RWPE2 (cell line): ENCODE measurements around the gene SORCS1.

Experiments used
- ATAC-seq: fragments of 200-7000 bp; cut with Tn5 transposase; 3 replicates; pipeline ENCODE4 v1.9.1; 2021; ENCODE audit warnings: low read depth
- DNase-seq: peaks from one replicate; pipeline ENCODE4 v3.0.0-alpha.2; 2020; ENCODE audit warnings: low spot score
- H3K27ac ChIP-seq: fragments of 450-650 bp; 2 replicates; pipeline ENCODE4 v1.5.1; 2017; ENCODE audit warnings: mild to moderate bottlenecking; ENCODE audit not compliant: poor library complexity, severe bottlenecking
- H3K27me3 ChIP-seq: fragments of 250-450 bp; sonication (Bioruptor Pico); 2 replicates; pipeline ENCODE4 v1.5.1; 2021; ENCODE audit warnings: mild to moderate bottlenecking, moderate library complexity; ENCODE audit not compliant: insufficient read depth, poor library complexity, severe bottlenecking
- H3K36me3 ChIP-seq: fragments of 250-450 bp; sonication (Bioruptor Pico); 2 replicates; pipeline ENCODE4 v1.5.1; 2020; ENCODE audit warnings: low read depth, mild to moderate bottlenecking, moderate library complexity
- H3K4me1 ChIP-seq: fragments of 250-450 bp; sonication (Bioruptor Pico); 2 replicates; pipeline ENCODE4 v1.5.1; 2021; ENCODE audit warnings: mild to moderate bottlenecking, moderate library complexity; ENCODE audit not compliant: insufficient read depth, poor library complexity, severe bottlenecking
- H3K4me3 ChIP-seq: fragments of 250-450 bp; sonication (Bioruptor Pico); 2 replicates; pipeline ENCODE4 v1.5.1; 2021; ENCODE audit warnings: mild to moderate bottlenecking, moderate library complexity; ENCODE audit not compliant: severe bottlenecking
- H3K9me3 ChIP-seq: fragments of 250-450 bp; sonication (Bioruptor Pico); 2 replicates; pipeline ENCODE4 v1.5.1; 2021; ENCODE audit warnings: mild to moderate bottlenecking, moderate library complexity; ENCODE audit not compliant: severe bottlenecking
- TF ChIP-seq, protein P1 (sequence below): fragments of 450-650 bp; IDR thresholded peaks from one replicate; pipeline ENCODE4 v1.5.1; 2017; ENCODE audit warnings: mild to moderate bottlenecking, moderate library complexity; ENCODE audit not compliant: poor library complexity, severe bottlenecking

SORCS1 gene

DNA sequence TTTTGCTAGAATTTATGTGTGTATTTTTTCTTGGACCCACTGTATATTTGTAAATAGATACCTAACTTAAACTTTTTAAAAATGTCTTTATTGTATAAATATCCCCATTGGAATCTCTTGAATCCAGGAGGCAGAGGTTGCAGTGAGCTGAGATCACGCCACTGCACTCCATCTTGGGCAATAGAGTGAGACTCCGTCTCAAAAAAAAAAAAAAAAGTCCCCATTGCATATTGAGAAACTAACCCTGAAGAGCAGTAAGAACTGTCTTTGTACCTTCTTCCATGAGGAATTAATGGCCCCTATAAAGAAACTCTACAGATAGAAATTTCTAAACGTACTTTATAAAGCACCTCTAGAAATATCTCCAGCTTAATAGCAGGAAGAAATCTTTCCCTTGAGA, 504.0 kb downstream of the SORCS1 start:
- H3K9me3 ChIP-seq: no peaks in the 10 kb centered on the region
- no peaks in the 10 kb centered on the region for H3K27me3 ChIP-seq
- H3K36me3 ChIP-seq: no peaks in the 10 kb centered on the region
- DNase-seq (no peak), ATAC-seq (no peak)
- H3K4me3 ChIP-seq: no peak overlapping the region
- TF ChIP-seq, protein P1, sequence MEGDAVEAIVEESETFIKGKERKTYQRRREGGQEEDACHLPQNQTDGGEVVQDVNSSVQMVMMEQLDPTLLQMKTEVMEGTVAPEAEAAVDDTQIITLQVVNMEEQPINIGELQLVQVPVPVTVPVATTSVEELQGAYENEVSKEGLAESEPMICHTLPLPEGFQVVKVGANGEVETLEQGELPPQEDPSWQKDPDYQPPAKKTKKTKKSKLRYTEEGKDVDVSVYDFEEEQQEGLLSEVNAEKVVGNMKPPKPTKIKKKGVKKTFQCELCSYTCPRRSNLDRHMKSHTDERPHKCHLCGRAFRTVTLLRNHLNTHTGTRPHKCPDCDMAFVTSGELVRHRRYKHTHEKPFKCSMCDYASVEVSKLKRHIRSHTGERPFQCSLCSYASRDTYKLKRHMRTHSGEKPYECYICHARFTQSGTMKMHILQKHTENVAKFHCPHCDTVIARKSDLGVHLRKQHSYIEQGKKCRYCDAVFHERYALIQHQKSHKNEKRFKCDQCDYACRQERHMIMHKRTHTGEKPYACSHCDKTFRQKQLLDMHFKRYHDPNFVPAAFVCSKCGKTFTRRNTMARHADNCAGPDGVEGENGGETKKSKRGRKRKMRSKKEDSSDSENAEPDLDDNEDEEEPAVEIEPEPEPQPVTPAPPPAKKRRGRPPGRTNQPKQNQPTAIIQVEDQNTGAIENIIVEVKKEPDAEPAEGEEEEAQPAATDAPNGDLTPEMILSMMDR: no peak
- no peaks in the 10 kb centered on the region for H3K4me1 ChIP-seq
- H3K27ac ChIP-seq: no peak overlapping the region

DNA sequence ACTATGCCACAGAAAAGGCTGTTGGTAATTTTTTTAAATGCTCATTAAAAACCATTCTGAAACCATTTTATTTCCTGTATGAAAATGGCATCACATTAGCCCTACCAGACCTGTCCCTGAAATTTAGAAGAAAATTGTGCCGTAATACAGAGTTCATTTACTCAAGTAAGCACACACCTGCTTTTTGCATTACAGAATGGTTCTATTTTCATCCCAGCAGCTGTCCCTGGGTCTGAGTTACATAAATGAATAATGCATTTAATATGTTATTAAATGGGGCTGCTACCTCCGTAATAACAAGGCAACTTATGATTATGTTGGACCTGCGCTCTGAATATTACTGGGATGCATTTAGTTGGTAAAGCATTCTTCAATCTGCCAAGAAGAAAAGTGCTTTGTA, 508.9 kb downstream of the SORCS1 start:
- no peaks in the 10 kb centered on the region for H3K9me3 ChIP-seq
- no peaks in the 10 kb centered on the region for H3K27me3 ChIP-seq
- H3K4me1 ChIP-seq: no peaks in the 10 kb centered on the region
- no peaks in the 10 kb centered on the region for H3K36me3 ChIP-seq
- no peak overlapping the region for H3K27ac ChIP-seq
- ATAC-seq (no peak), DNase-seq (no peak)
- TF ChIP-seq, protein P1: no peak
- no peak overlapping the region for H3K4me3 ChIP-seq

DNA sequence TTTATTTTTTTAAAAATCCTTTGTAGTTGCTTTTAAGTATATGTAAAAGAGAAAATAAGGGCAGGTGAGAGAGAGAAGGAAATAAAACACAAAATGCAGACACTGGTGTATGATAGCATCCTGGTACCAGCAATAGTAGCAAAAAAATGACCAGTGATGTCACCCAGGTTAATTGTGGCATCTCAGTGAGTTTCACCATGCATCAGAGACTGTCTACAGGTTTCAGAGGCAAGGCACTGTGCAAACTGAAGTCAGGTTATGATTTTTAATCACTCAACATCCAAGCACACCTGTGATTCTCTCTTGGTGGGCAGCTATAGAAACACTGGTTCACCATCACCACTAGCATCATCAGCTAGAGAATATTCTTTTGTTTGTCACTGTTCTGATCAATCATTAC, 509.3 kb downstream of the SORCS1 start:
- H3K36me3 ChIP-seq: no peaks in the 10 kb centered on the region
- ATAC-seq (no peak), DNase-seq (no peak)
- TF ChIP-seq, protein P1: no peak
- no peak overlapping the region for H3K4me3 ChIP-seq
- no peaks in the 10 kb centered on the region for H3K27me3 ChIP-seq
- no peak overlapping the region for H3K27ac ChIP-seq
- H3K9me3 ChIP-seq: no peaks in the 10 kb centered on the region
- no peaks in the 10 kb centered on the region for H3K4me1 ChIP-seq

DNA sequence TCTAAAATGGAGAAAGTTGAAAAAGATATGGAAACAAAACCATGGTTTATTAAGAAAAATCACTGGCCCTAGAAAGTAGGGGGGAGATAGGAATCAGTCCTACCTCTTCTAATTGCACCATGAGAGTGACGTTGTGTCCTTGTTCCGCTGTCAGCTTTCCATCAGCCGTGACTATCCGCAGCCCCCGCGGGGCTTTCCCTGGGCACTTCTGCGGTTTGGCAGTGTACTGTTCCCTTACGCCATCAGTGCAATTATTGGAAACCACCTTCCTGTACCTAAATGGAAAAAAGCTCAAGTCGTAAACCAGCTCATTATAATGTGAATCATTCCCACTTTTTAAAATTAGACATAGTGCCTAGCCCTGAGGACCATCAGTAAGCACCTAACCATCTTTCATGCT, 512.2 kb downstream of the SORCS1 start:
- TF ChIP-seq, protein P1: no peak
- H3K4me1 ChIP-seq: no peaks in the 10 kb centered on the region
- H3K4me3 ChIP-seq: no peak overlapping the region
- no peak overlapping the region for H3K27ac ChIP-seq
- DNase-seq: no peak
- H3K27me3 ChIP-seq: no peaks in the 10 kb centered on the region
- no peaks in the 10 kb centered on the region for H3K9me3 ChIP-seq
- no peak for ATAC-seq
- no peaks in the 10 kb centered on the region for H3K36me3 ChIP-seq

DNA sequence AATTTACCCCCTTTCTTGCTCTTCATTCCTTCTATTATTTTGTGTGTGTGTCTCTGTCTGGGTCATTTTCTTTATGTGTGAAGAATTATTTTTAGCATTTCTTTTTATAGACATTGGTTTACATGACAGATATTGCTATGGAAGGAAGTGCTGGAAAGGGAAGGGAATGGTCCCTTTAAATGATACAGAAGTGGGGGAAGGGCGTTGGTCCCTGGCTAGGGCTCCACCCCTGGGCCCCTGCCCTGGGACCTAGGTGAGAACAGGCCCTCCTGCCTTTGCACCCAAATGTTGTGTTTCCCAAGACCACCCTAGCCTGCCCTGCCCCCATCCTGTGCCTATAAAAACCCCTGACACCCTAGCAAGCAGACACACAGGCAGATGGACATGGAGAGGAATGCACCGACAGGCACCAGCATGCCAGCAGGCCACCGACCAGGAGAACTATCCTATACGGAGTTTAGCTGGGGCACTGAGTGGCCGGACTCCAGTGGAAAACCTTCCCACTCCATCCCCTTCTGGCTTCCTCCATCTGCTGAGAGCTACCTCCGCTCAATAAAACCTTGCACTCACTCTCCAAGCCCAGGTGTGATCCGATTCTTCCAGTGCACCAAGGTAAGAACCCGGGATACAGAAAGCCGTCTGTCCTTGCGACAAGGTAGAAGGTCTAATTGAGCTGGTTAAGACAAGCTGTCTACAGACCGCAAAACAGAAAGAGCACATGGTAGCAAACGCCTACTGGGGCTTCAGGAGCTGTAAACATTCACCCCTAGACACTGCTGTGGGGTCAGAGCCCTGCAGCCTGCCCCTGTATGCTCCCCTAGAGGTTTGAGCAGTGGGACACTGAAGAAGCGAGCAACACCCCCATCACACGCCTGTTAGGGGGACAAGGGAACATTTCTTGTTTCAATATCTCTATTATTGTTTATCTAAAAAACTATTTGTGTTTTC, 515.7 kb downstream of the SORCS1 start:
- no peaks in the 10 kb centered on the region for H3K4me1 ChIP-seq
- H3K4me3 ChIP-seq: no peak overlapping the region
- H3K36me3 ChIP-seq: no peaks in the 10 kb centered on the region
- no peaks in the 10 kb centered on the region for H3K27me3 ChIP-seq
- ATAC-seq: no peak
- H3K9me3 ChIP-seq: no peaks in the 10 kb centered on the region
- DNase-seq: no peak
- TF ChIP-seq, protein P1: no peak
- H3K27ac ChIP-seq: no peak overlapping the region
